ENCODE measurements around the gene CCL17. TPM values are rescaled to one million over a fixed set of nuclear protein-coding genes. Genes with fewer than 3 reads are reported as not detected.
"Not testable (repeated sequence)": the region's sequence is repeated elsewhere in the genome, so short reads cannot be mapped to it uniquely, and the experiment has no call there.

Gene CCL17
- polyA plus RNA-seq, 2 donors = 1.1 to 7.6 TPM

GRCh38 chr16:57426356-57426755 lies 21.8 kb downstream of the CCL17 start:
- Histone ChIP-seq H3K27me3 (ENCODE audit: control insufficient read depth in 1 of 2, insufficient read depth in 2 of 2, low read length in 2 of 2) (no peaks in the 10 kb centered on the region), H3K4me3 (ENCODE audit: low read depth in 1 of 2, low read length in 2 of 2) (no peak overlapping the region), H3K36me3 (ENCODE audit: control insufficient read depth in 2 of 2, insufficient read depth in 2 of 2, low read length in 1 of 2) (peaks cover 15 to 17% of the 10 kb centered on the region in 2 donors), H3K9me3 (ENCODE audit: control insufficient read depth in 2 of 2, insufficient read depth in 1 of 2, low read depth in 1 of 2, low read length in 1 of 2) (no peaks in the 10 kb centered on the region), H3K4me1 (ENCODE audit: control insufficient read depth in 2 of 2, insufficient read depth in 2 of 2, low read length in 1 of 2) (no peaks in the 10 kb centered on the region), H3K27ac (ENCODE audit: low read depth in 2 of 2, low read length in 1 of 2) (no peak overlapping the region)
- WGBS, 2 donors = 86 to 90% methylated on average over 7 of the region's 7 CpGs

- H3K27me3 ChIP-seq (ENCODE audit: control insufficient read depth in 1 of 2, insufficient read depth in 2 of 2, low read length in 2 of 2) = no peaks in the 10 kb centered on the region
- no peaks in the 10 kb centered on the region for H3K4me1 ChIP-seq (ENCODE audit: control insufficient read depth in 2 of 2, insufficient read depth in 2 of 2, low read length in 1 of 2)
- no peak overlapping the region for H3K4me3 ChIP-seq (ENCODE audit: low read depth in 1 of 2, low read length in 2 of 2)
- no peak overlapping the region for H3K27ac ChIP-seq (ENCODE audit: low read depth in 2 of 2, low read length in 1 of 2)
- H3K9me3 ChIP-seq (ENCODE audit: control insufficient read depth in 2 of 2, insufficient read depth in 1 of 2, low read depth in 1 of 2, low read length in 1 of 2) = no peaks in the 10 kb centered on the region
- peaks cover 15 to 23% of the 10 kb centered on the region in 2 donors for H3K36me3 ChIP-seq (ENCODE audit: control insufficient read depth in 2 of 2, insufficient read depth in 2 of 2, low read length in 1 of 2)
- 68 to 70% methylated on average over 8 of the region's 8 CpGs for whole genome bisulfite sequencing, 2 donors
These were observed 22.7 kb downstream of the CCL17 start for GRCh38 chr16:57427307-57427706.

GRCh38 chr16:57427824-57428223 lies 23.3 kb downstream of the CCL17 start:
- H3K27me3 ChIP-seq (ENCODE audit: control insufficient read depth in 1 of 2, insufficient read depth in 2 of 2, low read length in 2 of 2) = no peaks in the 10 kb centered on the region
- peaks cover 15 to 26% of the 10 kb centered on the region in 2 donors for H3K36me3 ChIP-seq (ENCODE audit: control insufficient read depth in 2 of 2, insufficient read depth in 2 of 2, low read length in 1 of 2)
- no peak overlapping the region for H3K27ac ChIP-seq (ENCODE audit: low read depth in 2 of 2, low read length in 1 of 2)
- no peaks in the 10 kb centered on the region for H3K9me3 ChIP-seq (ENCODE audit: control insufficient read depth in 2 of 2, insufficient read depth in 1 of 2, low read depth in 1 of 2, low read length in 1 of 2)
- no peak overlapping the region for H3K4me3 ChIP-seq (ENCODE audit: low read depth in 1 of 2, low read length in 2 of 2)
- H3K4me1 ChIP-seq (ENCODE audit: control insufficient read depth in 2 of 2, insufficient read depth in 2 of 2, low read length in 1 of 2) = no peaks in the 10 kb centered on the region

GRCh38 chr16:57430955-57431354 lies 26.4 kb downstream of the CCL17 start:
- no peak overlapping the region for H3K4me3 ChIP-seq (ENCODE audit: low read depth in 1 of 2, low read length in 2 of 2)
- peaks cover 33 to 37% of the 10 kb centered on the region in 2 donors for H3K36me3 ChIP-seq (ENCODE audit: control insufficient read depth in 2 of 2, insufficient read depth in 2 of 2, low read length in 1 of 2)
- H3K9me3 ChIP-seq (ENCODE audit: control insufficient read depth in 2 of 2, insufficient read depth in 1 of 2, low read depth in 1 of 2, low read length in 1 of 2) = no peaks in the 10 kb centered on the region
- H3K27ac ChIP-seq (ENCODE audit: low read depth in 2 of 2, low read length in 1 of 2) = no peak overlapping the region
- H3K27me3 ChIP-seq (ENCODE audit: control insufficient read depth in 1 of 2, insufficient read depth in 2 of 2, low read length in 2 of 2) = no peaks in the 10 kb centered on the region
- no peaks in the 10 kb centered on the region for H3K4me1 ChIP-seq (ENCODE audit: control insufficient read depth in 2 of 2, insufficient read depth in 2 of 2, low read length in 1 of 2)
- WGBS, 2 donors = 84 to 85% methylated on average over 5 of the region's 5 CpGs

GRCh38 chr16:57432505-57432904 lies 27.9 kb downstream of the CCL17 start:
- 76 to 85% methylated on average over 2 of the region's 2 CpGs for WGBS, 2 donors
- Histone ChIP-seq H3K27ac (ENCODE audit: low read depth in 2 of 2, low read length in 1 of 2) (peak overlapping the region; percentile 53 to 78), H3K36me3 (ENCODE audit: control insufficient read depth in 2 of 2, insufficient read depth in 2 of 2, low read length in 1 of 2) (peaks cover 33 to 38% of the 10 kb centered on the region in 2 donors)

GRCh38 chr16:57432989-57433388 lies 28.4 kb downstream of the CCL17 start:
- Histone ChIP-seq H3K27me3 (ENCODE audit: control insufficient read depth in 1 of 2, insufficient read depth in 2 of 2, low read length in 2 of 2) (no peaks in the 10 kb centered on the region), H3K36me3 (ENCODE audit: control insufficient read depth in 2 of 2, insufficient read depth in 2 of 2, low read length in 1 of 2) (peaks cover 33 to 38% of the 10 kb centered on the region in 2 donors), H3K27ac (ENCODE audit: low read depth in 2 of 2, low read length in 1 of 2) (peak overlapping the region in 1 of 2 donors; percentile 54), H3K9me3 (ENCODE audit: control insufficient read depth in 2 of 2, insufficient read depth in 1 of 2, low read depth in 1 of 2, low read length in 1 of 2) (no peaks in the 10 kb centered on the region), H3K4me1 (ENCODE audit: control insufficient read depth in 2 of 2, insufficient read depth in 2 of 2, low read length in 1 of 2) (no peaks in the 10 kb centered on the region), H3K4me3 (ENCODE audit: low read depth in 1 of 2, low read length in 2 of 2) (no peak overlapping the region)
- 86 to 89% methylated on average over 3 of the region's 3 CpGs for WGBS, 2 donors

More at GRCh38 chr16:57432505-57432904, 27.9 kb downstream of the CCL17 start:
- no peaks in the 10 kb centered on the region for H3K4me1 ChIP-seq (ENCODE audit: control insufficient read depth in 2 of 2, insufficient read depth in 2 of 2, low read length in 1 of 2)
- H3K27me3 ChIP-seq (ENCODE audit: control insufficient read depth in 1 of 2, insufficient read depth in 2 of 2, low read length in 2 of 2) = no peaks in the 10 kb centered on the region
- H3K9me3 ChIP-seq (ENCODE audit: control insufficient read depth in 2 of 2, insufficient read depth in 1 of 2, low read depth in 1 of 2, low read length in 1 of 2) = no peaks in the 10 kb centered on the region
- no peak overlapping the region for H3K4me3 ChIP-seq (ENCODE audit: low read depth in 1 of 2, low read length in 2 of 2)

- WGBS, 2 donors = 91 to 96% methylated on average over 2 of the region's 2 CpGs
These were observed 29.4 kb downstream of the CCL17 start for GRCh38 chr16:57434003-57434402.

GRCh38 chr16:57435838-57436237 lies 31.3 kb downstream of the CCL17 start:
- Histone ChIP-seq H3K27me3 (ENCODE audit: control insufficient read depth in 1 of 2, insufficient read depth in 2 of 2, low read length in 2 of 2) (no peaks in the 10 kb centered on the region), H3K27ac (ENCODE audit: low read depth in 2 of 2, low read length in 1 of 2) (no peak overlapping the region), H3K4me3 (ENCODE audit: low read depth in 1 of 2, low read length in 2 of 2) (no peak overlapping the region), H3K4me1 (ENCODE audit: control insufficient read depth in 2 of 2, insufficient read depth in 2 of 2, low read length in 1 of 2) (no peaks in the 10 kb centered on the region), H3K36me3 (ENCODE audit: control insufficient read depth in 2 of 2, insufficient read depth in 2 of 2, low read length in 1 of 2) (peaks cover 27% of the 10 kb centered on the region in 2 donors), H3K9me3 (ENCODE audit: control insufficient read depth in 2 of 2, insufficient read depth in 1 of 2, low read depth in 1 of 2, low read length in 1 of 2) (peaks cover 0 to 2% of the 10 kb centered on the region in 2 donors)
- 85 to 95% methylated on average over 1 of the region's 1 CpG for WGBS, 2 donors

More at GRCh38 chr16:57434003-57434402, 29.4 kb downstream of the CCL17 start:
- Histone ChIP-seq H3K36me3 (ENCODE audit: control insufficient read depth in 2 of 2, insufficient read depth in 2 of 2, low read length in 1 of 2) (peaks cover 30 to 32% of the 10 kb centered on the region in 2 donors), H3K27me3 (ENCODE audit: control insufficient read depth in 1 of 2, insufficient read depth in 2 of 2, low read length in 2 of 2) (no peaks in the 10 kb centered on the region), H3K9me3 (ENCODE audit: control insufficient read depth in 2 of 2, insufficient read depth in 1 of 2, low read depth in 1 of 2, low read length in 1 of 2) (no peaks in the 10 kb centered on the region), H3K4me1 (ENCODE audit: control insufficient read depth in 2 of 2, insufficient read depth in 2 of 2, low read length in 1 of 2) (no peaks in the 10 kb centered on the region), H3K27ac (ENCODE audit: low read depth in 2 of 2, low read length in 1 of 2) (no peak overlapping the region), H3K4me3 (ENCODE audit: low read depth in 1 of 2, low read length in 2 of 2) (no peak overlapping the region)

GRCh38 chr16:57439947-57440346 lies 35.4 kb downstream of the CCL17 start:
- H3K36me3 ChIP-seq (ENCODE audit: control insufficient read depth in 2 of 2, insufficient read depth in 2 of 2, low read length in 1 of 2); H3K4me3 ChIP-seq (ENCODE audit: low read depth in 1 of 2, low read length in 2 of 2); H3K9me3 ChIP-seq (ENCODE audit: control insufficient read depth in 2 of 2, insufficient read depth in 1 of 2, low read depth in 1 of 2, low read length in 1 of 2); H3K4me1 ChIP-seq (ENCODE audit: control insufficient read depth in 2 of 2, insufficient read depth in 2 of 2, low read length in 1 of 2); H3K27ac ChIP-seq (ENCODE audit: low read depth in 2 of 2, low read length in 1 of 2); H3K27me3 ChIP-seq (ENCODE audit: control insufficient read depth in 1 of 2, insufficient read depth in 2 of 2, low read length in 2 of 2): not testable (repeated sequence)
- WGBS, 2 donors = 98 to 99% methylated on average over 8 of the region's 8 CpGs

GRCh38 chr16:57440551-57440950 lies 36.0 kb downstream of the CCL17 start:
- H3K4me3 ChIP-seq (ENCODE audit: low read depth in 1 of 2, low read length in 2 of 2); H3K27me3 ChIP-seq (ENCODE audit: control insufficient read depth in 1 of 2, insufficient read depth in 2 of 2, low read length in 2 of 2); H3K36me3 ChIP-seq (ENCODE audit: control insufficient read depth in 2 of 2, insufficient read depth in 2 of 2, low read length in 1 of 2); H3K9me3 ChIP-seq (ENCODE audit: control insufficient read depth in 2 of 2, insufficient read depth in 1 of 2, low read depth in 1 of 2, low read length in 1 of 2); H3K27ac ChIP-seq (ENCODE audit: low read depth in 2 of 2, low read length in 1 of 2); H3K4me1 ChIP-seq (ENCODE audit: control insufficient read depth in 2 of 2, insufficient read depth in 2 of 2, low read length in 1 of 2): not testable (repeated sequence)
- WGBS, 2 donors = 78 to 98% methylated on average over 8 of the region's 8 CpGs
